ENCODE results near the gene CUBN. TPM values are rescaled to one million over a fixed set of nuclear protein-coding genes. Genes with fewer than 3 reads are reported as not detected.

CUBN gene
- total RNA-seq, 1 experiment from 2014 or later: 0.10 TPM

- Histone ChIP-seq H3K36me3 (no peaks in the 10 kb centered on the region), H3K27me3 (no peaks in the 10 kb centered on the region), H3K9me3 (peaks cover 6% of the 10 kb centered on the region), H3K4me3 (peak overlapping the region; percentile 5)
- DNase-seq: no peak
Observed at GRCh38 chr10:17066807-17067206, 62.8 kb downstream of the CUBN start.

GRCh38 chr10:17066000-17066399, 63.6 kb downstream of the CUBN start:
- H3K27me3 ChIP-seq: no peaks in the 10 kb centered on the region
- no peaks in the 10 kb centered on the region for H3K36me3 ChIP-seq
- H3K9me3 ChIP-seq: peaks cover 7% of the 10 kb centered on the region
- peak overlapping the region; percentile 5; the same call in 1 of the 2 replicates for H3K4me3 ChIP-seq
- no peak for DNase-seq

GRCh38 chr10:17065273-17065672, 64.3 kb downstream of the CUBN start:
- peaks cover 7% of the 10 kb centered on the region for H3K9me3 ChIP-seq
- H3K27me3 ChIP-seq: no peaks in the 10 kb centered on the region
- no peak for DNase-seq
- no peak overlapping the region for H3K4me3 ChIP-seq
- no peaks in the 10 kb centered on the region for H3K36me3 ChIP-seq

GRCh38 chr10:17064435-17064834, 65.2 kb downstream of the CUBN start:
- no peak for DNase-seq
- Histone ChIP-seq H3K4me3 (no peak overlapping the region), H3K36me3 (no peaks in the 10 kb centered on the region), H3K9me3 (peaks cover 7% of the 10 kb centered on the region), H3K27me3 (no peaks in the 10 kb centered on the region)

- H3K27me3 ChIP-seq: no peaks in the 10 kb centered on the region
- peak; percentile 88 for DNase-seq
- H3K4me3 ChIP-seq: no peak overlapping the region
- H3K36me3 ChIP-seq: no peaks in the 10 kb centered on the region
- H3K9me3 ChIP-seq: peaks cover 4% of the 10 kb centered on the region; the same call in 1 of the 2 replicates
Observed at GRCh38 chr10:17062955-17063484, 66.6 kb downstream of the CUBN start.

GRCh38 chr10:17062493-17062892, 67.1 kb downstream of the CUBN start:
- peak; percentile 28 for DNase-seq
- Histone ChIP-seq H3K4me3 (no peak overlapping the region), H3K36me3 (no peaks in the 10 kb centered on the region), H3K9me3 (peaks cover 4% of the 10 kb centered on the region; the same call in 1 of the 2 replicates), H3K27me3 (no peaks in the 10 kb centered on the region)

GRCh38 chr10:17062009-17062408, 67.6 kb downstream of the CUBN start:
- no peak overlapping the region for H3K4me3 ChIP-seq
- no peaks in the 10 kb centered on the region for H3K36me3 ChIP-seq
- H3K9me3 ChIP-seq: peaks cover 4% of the 10 kb centered on the region; the same call in 1 of the 2 replicates
- H3K27me3 ChIP-seq: no peaks in the 10 kb centered on the region
- DNase-seq: no peak

- peaks cover 4% of the 10 kb centered on the region; the same call in 1 of the 2 replicates for H3K9me3 ChIP-seq
- H3K27me3 ChIP-seq: no peaks in the 10 kb centered on the region
- H3K36me3 ChIP-seq: no peaks in the 10 kb centered on the region
- H3K4me3 ChIP-seq: no peak overlapping the region
- peak; percentile 90 for DNase-seq
Observed at GRCh38 chr10:17061418-17061817, 68.2 kb downstream of the CUBN start.

GRCh38 chr10:17060289-17060688, 69.3 kb downstream of the CUBN start:
- H3K9me3 ChIP-seq: peaks cover 4% of the 10 kb centered on the region; the same call in 1 of the 2 replicates
- no peak overlapping the region for H3K4me3 ChIP-seq
- no peaks in the 10 kb centered on the region for H3K27me3 ChIP-seq
- DNase-seq: no peak
- no peaks in the 10 kb centered on the region for H3K36me3 ChIP-seq

GRCh38 chr10:17059197-17059688, 70.4 kb downstream of the CUBN start:
- Histone ChIP-seq H3K9me3 (peaks cover 4% of the 10 kb centered on the region; the same call in 1 of the 2 replicates), H3K36me3 (no peaks in the 10 kb centered on the region), H3K27me3 (no peaks in the 10 kb centered on the region), H3K4me3 (no peak overlapping the region)
- DNase-seq: peak; percentile 61

GRCh38 chr10:17058093-17058492, 71.5 kb downstream of the CUBN start:
- DNase-seq: no peak
- Histone ChIP-seq H3K36me3 (no peaks in the 10 kb centered on the region), H3K27me3 (no peaks in the 10 kb centered on the region), H3K4me3 (no peak overlapping the region), H3K9me3 (peaks cover 10% of the 10 kb centered on the region)

GRCh38 chr10:17056781-17057428, 72.7 kb downstream of the CUBN start:
- Histone ChIP-seq H3K36me3 (no peaks in the 10 kb centered on the region), H3K4me3 (no peak overlapping the region), H3K27me3 (no peaks in the 10 kb centered on the region), H3K9me3 (peaks cover 17% of the 10 kb centered on the region)
- peak; percentile 72 for DNase-seq

- no peak for DNase-seq
- no peaks in the 10 kb centered on the region for H3K36me3 ChIP-seq
- no peak overlapping the region for H3K4me3 ChIP-seq
- peaks cover 17% of the 10 kb centered on the region for H3K9me3 ChIP-seq
- no peaks in the 10 kb centered on the region for H3K27me3 ChIP-seq
Observed at GRCh38 chr10:17053513-17053912, 76.1 kb downstream of the CUBN start.

- H3K36me3 ChIP-seq: no peaks in the 10 kb centered on the region
- H3K9me3 ChIP-seq: peaks cover 17% of the 10 kb centered on the region
- H3K4me3 ChIP-seq: no peak overlapping the region
- no peak for DNase-seq
- no peaks in the 10 kb centered on the region for H3K27me3 ChIP-seq
Observed at GRCh38 chr10:17053061-17053460, 76.5 kb downstream of the CUBN start.

GRCh38 chr10:17051851-17052250, 77.8 kb downstream of the CUBN start:
- Histone ChIP-seq H3K9me3 (peaks cover 17% of the 10 kb centered on the region), H3K36me3 (no peaks in the 10 kb centered on the region), H3K27me3 (no peaks in the 10 kb centered on the region), H3K4me3 (no peak overlapping the region)
- DNase-seq: no peak

GRCh38 chr10:17049195-17049594, 80.4 kb downstream of the CUBN start:
- no peaks in the 10 kb centered on the region for H3K27me3 ChIP-seq
- no peak overlapping the region for H3K4me3 ChIP-seq
- no peaks in the 10 kb centered on the region for H3K36me3 ChIP-seq
- no peak for DNase-seq
- peaks cover 17% of the 10 kb centered on the region for H3K9me3 ChIP-seq

GRCh38 chr10:17047908-17048307, 81.7 kb downstream of the CUBN start:
- Histone ChIP-seq H3K27me3 (no peaks in the 10 kb centered on the region), H3K36me3 (no peaks in the 10 kb centered on the region), H3K9me3 (peaks cover 9% of the 10 kb centered on the region), H3K4me3 (no peak overlapping the region)
- DNase-seq: no peak

- no peaks in the 10 kb centered on the region for H3K27me3 ChIP-seq
- H3K36me3 ChIP-seq: no peaks in the 10 kb centered on the region
- no peak for DNase-seq
- H3K9me3 ChIP-seq: peaks cover 3% of the 10 kb centered on the region
- no peak overlapping the region for H3K4me3 ChIP-seq
Observed at GRCh38 chr10:17046989-17047388, 82.6 kb downstream of the CUBN start.

All from MG63 (cell line).